GM10847 (cell line): ENCODE measurements around the gene LRRC2.

Experiments used
- POLR2A ChIP-seq: IDR thresholded peaks from 2 replicates; pipeline ENCODE4 v1.6.1; 2011; ENCODE audit not compliant: insufficient read length; ENCODE audit errors: extremely low read depth

Gene LRRC2

DNA sequence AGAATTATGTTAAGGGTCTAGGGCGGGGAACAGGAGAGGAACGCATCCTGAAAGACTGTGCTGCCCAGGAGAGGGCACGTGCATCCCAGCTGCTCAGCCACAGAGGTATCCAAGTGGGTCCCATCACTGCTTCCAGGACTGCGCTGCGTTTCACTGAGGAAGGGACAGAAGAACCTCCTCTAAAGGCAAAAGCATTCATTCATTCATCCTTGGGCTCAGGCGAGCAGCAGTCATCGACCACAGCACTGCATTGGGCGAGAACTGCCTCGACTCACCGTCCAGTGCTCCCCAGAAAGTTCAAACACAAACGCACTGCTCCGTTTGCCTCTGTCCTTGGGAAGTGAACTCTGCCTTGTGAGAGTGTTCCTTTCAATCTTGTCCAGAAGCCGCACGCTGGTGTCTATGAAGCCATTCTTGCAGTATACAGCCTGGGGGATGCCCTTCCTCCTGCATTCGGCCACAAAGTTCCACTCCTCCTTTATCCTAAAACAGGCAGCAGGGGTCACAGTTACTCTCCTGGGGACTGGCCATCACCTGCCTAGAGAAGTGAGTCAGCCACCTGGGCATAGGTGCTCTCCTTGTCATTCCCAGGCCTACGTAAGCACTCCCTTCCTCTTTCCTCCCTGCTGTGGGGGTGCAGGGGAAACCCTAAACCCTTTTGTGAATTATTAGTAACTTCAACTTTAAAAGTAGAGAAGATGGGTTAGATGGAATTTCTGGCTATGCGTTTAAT, 21.2 kb downstream of the LRRC2 start:
- no peak for TF ChIP-seq POLR2A

DNA sequence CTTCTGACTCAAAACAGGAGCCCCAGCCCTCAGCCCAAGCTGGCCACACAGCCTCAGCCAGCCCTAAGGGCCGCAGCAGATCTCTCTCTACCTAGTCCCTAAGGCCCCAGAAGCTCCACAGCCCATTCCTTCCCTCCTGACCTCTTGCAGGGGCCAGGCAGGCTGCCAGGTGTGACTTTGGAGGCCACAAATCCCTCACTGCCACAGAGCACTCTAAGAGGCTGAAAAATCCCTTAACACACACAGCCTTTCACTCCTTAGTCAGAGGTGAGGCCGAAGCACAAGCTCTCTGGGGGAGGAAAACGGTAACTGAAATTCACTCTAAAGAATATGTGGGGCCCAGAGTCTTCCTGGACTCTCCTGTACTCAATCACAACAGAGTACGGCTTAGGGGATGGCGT, 23.3 kb downstream of the LRRC2 start:
- no peak for TF ChIP-seq POLR2A

DNA sequence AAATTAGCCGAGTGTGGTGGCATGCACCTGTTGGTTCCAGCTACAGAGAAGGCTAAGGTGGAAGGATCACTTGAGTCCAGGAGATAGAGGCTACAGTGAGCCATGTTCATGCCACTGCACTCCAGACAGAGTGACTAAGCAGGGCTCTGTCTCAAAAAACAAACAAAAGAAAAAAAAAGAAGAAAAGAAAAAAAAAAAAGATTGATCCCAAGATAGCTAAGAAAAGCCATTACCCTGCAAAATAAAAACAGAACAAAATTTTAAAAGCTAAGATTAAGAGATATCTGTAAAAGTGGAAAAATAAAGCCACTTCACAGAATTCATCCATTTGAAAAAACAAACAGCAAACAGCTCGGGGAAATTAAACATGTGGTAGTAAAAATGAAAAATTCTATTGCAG, 23.8 kb downstream of the LRRC2 start:
- no peak for TF ChIP-seq POLR2A

DNA sequence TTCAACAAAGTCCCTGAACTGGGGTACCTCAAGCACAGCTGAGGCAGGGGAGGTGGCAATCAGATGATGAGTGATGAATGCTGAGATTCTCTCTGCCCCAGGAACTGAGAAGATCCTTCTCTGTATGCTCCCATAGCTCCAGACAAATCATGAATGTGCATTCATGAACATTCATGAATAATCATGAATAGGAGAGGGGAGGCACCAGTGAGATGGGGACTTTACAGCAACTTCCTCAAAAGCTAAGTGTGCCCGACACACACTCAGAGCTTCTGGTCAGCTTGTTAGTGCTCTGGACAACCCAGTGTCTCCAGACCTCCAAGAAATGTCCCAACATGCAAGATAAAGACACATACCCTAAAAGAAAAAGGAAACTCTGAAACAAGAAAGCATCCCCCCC, 24.3 kb downstream of the LRRC2 start:
- TF ChIP-seq POLR2A: no peak

DNA sequence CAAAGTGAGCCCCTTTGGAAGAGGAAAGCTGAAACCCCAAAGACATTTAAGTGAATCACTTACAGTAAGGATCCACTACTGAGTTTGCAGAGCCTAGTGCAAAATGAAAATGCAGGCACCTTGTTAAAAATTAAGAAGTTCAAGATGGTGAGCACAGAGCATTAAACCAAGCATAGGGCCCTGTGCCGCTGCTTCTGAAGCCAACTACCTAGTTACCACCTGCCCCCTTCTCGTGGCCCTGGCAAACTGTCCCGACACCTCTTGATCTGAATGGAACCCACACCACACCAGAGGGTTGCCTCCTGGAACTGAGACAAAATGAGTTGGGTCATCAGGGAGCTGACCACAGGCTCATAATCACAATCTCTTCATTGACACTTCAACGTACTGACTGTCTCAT, 25.6 kb downstream of the LRRC2 start:
- TF ChIP-seq POLR2A: no peak

DNA sequence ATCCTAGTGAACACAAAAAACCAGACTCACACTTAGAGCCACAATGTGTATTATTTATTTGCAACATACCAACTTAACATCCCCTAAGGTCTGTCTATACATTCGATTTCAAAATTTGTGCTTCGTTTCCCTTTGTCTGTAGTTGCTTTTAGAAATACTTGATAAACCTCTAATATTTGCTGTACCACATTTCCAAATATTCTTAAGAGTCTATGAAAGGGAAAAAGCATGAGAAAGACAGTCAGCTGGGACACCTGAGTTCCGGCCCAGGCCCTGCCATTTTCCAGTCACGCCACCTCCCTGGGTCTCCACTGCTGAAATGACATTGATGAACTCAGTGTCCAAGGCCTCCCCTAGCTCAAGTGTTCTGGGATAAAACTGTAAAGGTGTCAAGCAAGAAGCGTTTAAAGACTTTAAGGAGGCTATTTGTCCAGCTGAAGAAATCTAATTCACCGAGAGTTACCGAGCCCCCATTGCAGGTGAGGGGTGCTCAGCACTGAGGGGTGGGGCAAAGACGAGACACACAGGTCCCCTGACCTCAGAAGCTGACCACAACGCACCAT, 26.6 kb downstream of the LRRC2 start:
- TF ChIP-seq POLR2A: no peak

DNA sequence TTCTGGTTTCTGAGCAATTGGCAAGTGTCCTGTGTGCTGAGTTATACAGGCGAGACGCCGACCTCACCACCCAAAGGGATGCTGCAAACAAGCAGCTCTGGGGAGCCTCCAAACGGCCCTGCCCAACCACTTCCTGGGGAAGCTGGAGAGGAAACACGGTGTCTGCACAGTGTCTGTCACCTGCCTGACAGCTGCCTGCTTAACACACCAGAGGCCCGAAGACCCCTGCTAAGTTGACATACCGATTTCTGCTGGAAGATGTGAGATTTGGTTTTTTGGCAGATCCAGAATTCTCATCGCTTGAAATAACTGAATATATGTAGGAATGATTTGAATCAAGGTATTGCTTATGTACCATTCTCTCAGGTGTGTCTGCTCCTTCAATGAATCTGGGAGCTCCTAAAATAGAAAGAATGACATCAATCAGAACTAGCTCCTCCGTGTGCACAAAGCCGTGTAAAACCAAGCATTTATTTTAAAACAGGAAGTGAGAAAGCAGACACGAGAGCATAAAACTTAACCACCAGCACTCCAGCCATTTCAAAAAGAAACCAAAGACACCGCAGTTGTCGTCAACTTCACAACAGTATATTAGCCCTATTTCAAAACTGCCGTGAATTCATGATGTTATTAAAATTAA, 27.2 kb downstream of the LRRC2 start:
- no peak for TF ChIP-seq POLR2A

DNA sequence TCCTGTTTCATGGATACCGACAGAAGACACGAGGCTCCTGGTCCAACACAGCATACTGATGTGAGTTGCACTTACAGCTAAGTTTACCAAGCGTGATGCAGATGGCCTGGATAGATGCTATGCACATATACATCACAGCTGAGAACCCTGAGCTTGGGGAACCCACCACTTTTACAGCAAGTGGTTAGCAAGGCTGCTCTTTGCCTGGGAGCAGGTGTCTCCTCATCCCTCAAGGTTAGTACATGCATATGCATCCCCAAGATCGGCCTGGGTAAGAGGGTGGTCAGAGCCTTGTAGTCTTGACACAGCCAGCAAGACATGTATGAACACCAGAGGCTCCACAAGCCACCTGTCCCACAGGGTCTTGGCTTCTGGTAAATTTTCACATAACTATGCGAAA, 28.3 kb downstream of the LRRC2 start:
- TF ChIP-seq POLR2A: no peak

DNA sequence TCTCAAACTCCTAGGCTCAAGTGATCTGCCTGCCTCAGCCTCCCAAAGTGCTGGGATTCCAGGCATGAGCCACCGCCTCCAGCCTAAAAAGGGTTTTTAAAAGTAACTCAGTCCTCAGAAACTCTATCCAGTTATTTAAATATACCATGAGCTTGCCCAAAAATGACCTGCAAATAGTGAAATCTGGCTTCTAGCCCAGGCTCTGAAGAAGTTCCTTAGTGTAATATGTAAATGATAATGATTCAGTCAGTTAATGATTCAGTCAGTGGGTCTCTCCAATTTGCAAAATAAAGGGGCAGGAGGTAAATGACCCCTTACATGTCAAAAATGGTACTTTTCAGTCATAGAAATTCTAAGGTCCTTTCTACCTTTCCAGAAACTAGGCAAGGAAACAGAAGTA, 28.8 kb downstream of the LRRC2 start:
- TF ChIP-seq POLR2A: no peak

DNA sequence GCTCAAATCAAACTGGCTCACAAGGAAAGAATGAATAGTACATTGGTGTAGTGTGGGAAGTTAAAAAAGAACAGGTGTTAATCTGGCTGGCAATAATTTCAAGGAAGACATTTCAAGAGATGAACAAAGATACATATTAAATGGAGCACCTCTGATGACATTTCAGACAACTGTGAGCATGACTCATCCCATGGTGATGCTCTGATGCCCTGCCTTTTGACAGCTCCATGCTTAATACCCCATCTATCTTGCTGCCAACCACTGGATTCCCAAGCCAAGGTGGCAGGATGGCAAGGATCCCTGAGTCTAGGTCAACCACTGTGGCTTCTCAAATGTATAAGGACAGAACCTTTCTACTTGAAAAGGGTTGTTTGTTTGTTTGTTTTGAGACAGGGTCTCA, 29.3 kb downstream of the LRRC2 start:
- TF ChIP-seq POLR2A: no peak

DNA sequence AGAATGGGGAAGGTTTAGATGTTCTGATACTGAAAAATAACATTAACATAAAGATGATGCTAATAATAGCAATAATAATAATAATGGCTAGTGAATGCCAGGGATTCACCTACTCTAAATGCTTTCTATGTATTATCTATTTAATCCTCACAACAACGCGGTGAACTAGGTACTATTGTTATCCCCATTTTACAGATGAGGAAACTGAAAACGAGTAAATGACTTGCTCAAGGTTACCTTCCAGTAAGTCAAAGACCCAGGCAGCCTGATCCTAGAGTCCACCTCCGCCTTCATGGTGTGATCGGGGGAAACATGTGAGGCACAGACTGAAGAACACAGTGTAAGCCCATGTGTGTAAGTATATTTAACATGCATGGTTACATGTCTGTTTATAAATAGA, 30.4 kb downstream of the LRRC2 start:
- no peak for TF ChIP-seq POLR2A

DNA sequence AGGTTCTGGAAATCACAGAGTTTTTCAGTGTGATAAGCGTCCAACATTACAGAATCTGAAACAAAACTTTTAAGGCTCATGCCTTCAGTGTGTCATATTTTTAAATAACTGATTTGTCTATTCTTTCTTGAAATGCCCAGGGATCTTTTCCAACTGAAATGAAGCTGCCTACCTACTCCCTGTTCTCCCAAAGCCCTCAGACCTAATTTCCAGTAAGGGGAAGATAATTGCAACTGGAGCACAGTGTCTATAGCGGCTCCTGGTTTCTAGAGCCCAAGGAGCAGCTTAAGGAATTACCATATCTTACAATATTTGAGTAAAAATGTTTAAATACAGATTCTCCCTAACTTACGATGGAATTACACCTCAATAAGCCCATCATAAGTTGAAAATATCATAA, 33.0 kb downstream of the LRRC2 start:
- TF ChIP-seq POLR2A: no peak

DNA sequence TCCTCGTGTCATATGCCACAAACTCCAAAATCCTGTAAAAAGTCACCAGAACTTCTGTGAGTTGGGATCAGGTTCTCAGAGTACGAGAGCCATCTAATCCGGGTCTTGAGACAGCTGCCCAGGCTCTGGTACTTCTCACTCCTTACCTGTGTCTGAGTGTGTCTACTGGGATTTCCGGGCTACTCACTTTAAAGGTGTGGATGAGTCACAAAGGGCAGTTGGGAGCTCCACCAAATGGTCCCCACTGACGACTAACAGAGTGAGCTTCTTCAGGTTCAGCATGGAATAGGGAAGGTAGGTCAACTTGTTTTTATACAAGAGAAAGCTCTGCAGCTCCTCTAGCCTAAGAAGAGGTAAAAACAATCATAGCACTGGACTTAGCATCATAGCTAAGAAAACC, 38.9 kb downstream of the LRRC2 start:
- no peak for TF ChIP-seq POLR2A

DNA sequence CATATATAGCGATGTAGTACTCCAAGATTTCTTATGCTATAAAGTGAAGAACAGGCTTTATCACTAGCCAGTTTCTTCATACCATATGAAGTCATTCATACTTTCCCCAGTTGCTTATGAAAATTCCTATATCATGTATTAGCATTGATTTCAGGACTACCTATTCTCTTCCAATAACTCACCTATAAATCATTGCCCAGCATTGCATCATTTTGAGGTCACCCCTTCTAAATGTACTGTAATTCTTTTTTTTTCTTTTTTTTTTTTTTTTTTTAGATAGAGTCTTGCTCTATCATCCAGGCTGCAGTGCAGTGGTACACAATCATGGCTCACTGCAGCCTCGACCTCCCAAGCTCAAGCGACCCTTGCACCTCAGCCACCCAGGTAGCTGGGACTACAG, 41.3 kb downstream of the LRRC2 start:
- no peak for TF ChIP-seq POLR2A

DNA sequence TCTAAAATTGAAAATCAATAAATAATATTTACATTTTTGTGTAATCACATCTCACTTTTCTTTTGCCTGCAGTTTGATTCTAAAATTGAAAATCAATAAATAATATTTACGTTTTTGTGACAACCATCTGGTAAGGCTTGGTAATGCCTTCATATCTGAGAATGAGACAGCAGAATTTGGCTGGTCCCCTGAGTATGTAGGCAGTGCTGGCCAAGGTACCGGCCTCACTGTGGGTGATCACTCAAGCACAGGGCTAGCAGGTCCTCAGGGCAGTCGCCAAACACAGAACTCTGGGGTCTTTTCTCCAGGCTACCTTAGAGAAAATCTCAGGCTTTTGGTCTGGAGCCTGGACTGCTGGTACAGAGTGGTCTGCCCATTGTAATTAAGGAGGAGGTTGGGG, 42.1 kb downstream of the LRRC2 start:
- TF ChIP-seq POLR2A: no peak

DNA sequence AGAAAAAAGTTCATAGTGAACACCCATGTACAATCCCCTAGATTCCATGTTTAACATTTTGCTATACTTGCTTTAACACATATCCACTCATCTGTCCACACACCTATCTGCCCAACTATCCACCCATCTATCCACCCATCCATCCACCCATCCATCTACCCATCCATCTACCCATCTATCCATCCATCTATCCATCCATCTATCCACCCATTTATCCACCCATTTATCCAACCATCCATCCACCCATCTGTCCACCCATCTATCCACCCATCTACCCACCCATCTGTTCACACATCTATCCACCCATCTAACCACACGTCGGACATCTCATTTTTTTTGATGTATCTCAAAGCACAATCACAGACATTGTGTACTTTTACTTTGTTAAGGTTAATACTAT, 42.5 kb downstream of the LRRC2 start:
- TF ChIP-seq POLR2A: no peak

DNA sequence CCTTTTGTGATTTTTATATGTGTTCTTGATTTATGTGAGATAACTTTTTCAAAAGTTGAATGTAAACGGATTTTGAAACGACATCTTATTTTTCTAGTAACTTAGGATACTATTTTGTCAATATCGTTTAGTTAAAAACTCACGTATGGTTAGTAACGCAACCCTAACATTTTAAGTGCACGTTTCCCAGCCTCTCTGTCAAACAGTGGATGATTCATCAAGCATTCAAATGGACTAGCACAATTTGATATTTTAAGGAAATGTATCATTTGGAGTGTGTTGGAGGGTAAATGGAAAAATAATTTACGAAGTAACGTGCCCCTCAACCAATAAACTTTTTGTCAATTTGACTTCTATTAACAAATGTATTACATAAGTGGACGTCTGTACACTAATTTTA, 45.0 kb downstream of the LRRC2 start:
- no peak for TF ChIP-seq POLR2A
